OCI-LY7 (cell line): ENCODE data around the gene HDAC7.

Source experiments
- EZH2phosphoT487 ChIP-seq: fragments of 200-600 bp; sonication (generic); IDR thresholded peaks from 2 replicates; pipeline ENCODE4 v1.6.1; 2018; ENCODE audit warnings: low read depth, borderline replicate concordance, mild to moderate bottlenecking, mixed run types, antibody characterized with exemption, low read length, moderate library complexity, mixed read lengths
- TF ChIP-seq, protein P1 (sequence below): fragments of 200-600 bp; sonication (generic); conservative IDR thresholded peaks from 2 replicates; pipeline ENCODE4 v1.5.1; 2014; ENCODE audit warnings: mild to moderate bottlenecking, antibody characterized with exemption, low read length, moderate library complexity, mixed read lengths

DNA sequence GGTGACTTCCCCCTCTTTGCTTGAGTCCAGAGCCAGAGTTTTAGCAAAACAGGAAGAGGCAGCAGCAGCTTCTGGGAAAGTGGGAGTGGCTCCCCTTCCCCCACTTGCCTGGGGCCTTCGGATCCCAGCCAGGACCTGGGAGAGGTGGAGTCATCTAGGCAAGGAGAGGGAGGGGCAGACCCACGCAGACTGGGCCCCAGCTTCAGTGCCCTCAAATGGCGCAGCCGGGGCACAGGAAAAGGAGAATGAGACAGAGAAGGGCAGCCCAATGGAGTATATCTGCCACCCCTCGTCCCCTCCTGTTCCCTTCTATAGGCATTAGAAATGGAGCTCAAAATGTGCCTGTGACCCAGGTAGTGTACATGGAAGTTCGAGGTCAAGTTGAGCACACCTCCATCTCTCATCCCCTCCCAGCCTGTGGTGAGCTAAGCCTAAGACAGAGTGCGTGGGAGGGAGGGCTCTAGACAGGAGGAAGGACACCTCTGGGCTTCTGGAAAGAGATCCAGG, 9.3 kb upstream of the HDAC7 start:
- TF ChIP-seq, protein P1, sequence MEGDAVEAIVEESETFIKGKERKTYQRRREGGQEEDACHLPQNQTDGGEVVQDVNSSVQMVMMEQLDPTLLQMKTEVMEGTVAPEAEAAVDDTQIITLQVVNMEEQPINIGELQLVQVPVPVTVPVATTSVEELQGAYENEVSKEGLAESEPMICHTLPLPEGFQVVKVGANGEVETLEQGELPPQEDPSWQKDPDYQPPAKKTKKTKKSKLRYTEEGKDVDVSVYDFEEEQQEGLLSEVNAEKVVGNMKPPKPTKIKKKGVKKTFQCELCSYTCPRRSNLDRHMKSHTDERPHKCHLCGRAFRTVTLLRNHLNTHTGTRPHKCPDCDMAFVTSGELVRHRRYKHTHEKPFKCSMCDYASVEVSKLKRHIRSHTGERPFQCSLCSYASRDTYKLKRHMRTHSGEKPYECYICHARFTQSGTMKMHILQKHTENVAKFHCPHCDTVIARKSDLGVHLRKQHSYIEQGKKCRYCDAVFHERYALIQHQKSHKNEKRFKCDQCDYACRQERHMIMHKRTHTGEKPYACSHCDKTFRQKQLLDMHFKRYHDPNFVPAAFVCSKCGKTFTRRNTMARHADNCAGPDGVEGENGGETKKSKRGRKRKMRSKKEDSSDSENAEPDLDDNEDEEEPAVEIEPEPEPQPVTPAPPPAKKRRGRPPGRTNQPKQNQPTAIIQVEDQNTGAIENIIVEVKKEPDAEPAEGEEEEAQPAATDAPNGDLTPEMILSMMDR, result no peak
- TF ChIP-seq EZH2phosphoT487, result no peak
